ENCODE measurements around the gene ZNF561.

- TF ChIP-seq REST (IDR thresholded peaks at IDR 0.05; ENCODE audit: low read depth) (no peak), EP300 (IDR thresholded peaks at IDR 0.05; ENCODE audit: borderline replicate concordance) (no peak), MAX (IDR thresholded peaks at IDR 0.05) (no peak), TAF1 (IDR thresholded peaks at IDR 0.05; ENCODE audit: low read depth) (no peak)
Measured at GRCh38 chr19:9570255-9570654, 50.8 kb downstream of the ZNF561 start.
